ENCODE data around the gene USP31.
"Not testable (repeated sequence)": the region's sequence is repeated elsewhere in the genome, so short reads cannot be mapped to it uniquely, and the experiment has no call there.

The USP31 gene

DNA sequence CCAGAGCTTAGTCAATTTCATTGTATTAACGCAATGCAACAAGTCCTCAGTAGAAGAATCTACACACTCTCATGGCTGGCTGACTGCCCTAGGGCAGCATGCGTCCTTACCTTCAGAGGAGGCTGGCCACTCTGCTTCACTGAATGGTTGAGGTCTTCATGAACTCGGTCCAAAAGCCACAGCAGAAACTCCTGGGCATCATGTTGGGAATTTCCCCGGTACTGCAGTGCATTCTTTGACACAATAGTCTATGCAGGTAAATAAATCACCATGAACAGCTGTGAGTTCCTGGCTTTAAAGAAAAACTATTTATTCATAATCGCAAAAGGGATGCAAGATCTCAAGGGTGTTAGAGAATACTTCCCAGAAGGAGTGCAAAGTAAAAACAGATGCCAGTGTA is 41.3 kb downstream of the USP31 start:
- Histone ChIP-seq H3K36me3 (ENCODE audit: insufficient read depth, low read length) (peaks cover 2% of the 10 kb centered on the region; the same call in 1 of the 2 replicates), H3K9ac (ENCODE audit: low read depth, low read length) (no peak overlapping the region)

DNA sequence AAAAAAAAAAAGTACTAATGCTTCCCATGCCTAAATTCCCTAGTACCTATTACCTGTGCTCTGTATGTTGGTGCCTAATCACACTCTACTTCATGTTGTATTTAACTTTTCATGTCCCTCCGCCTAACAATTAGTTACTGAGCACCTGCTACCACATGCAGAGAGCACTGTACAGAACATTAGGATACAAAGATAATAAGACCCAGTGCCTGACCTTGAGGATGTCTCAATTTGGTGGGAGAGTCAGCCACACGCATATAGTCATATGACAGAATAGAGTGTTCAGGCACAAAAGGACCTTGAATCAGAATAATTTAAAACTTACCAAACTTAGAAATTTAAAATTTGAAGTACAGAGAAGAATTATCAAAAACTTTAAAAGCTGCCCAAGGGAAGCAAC is 42.1 kb downstream of the USP31 start:
- H3K36me3 ChIP-seq (ENCODE audit: insufficient read depth, low read length) = peaks cover 2% of the 10 kb centered on the region; the same call in 1 of the 2 replicates
- no peak overlapping the region for H3K9ac ChIP-seq (ENCODE audit: low read depth, low read length)
- H3K9me3 ChIP-seq (ENCODE audit: control insufficient read depth, insufficient read depth, low read length) = no peaks in the 10 kb centered on the region
- no peaks in the 10 kb centered on the region for H3K4me1 ChIP-seq (ENCODE audit: insufficient read depth, low read length)

More for the DNA sequence above, 41.3 kb downstream of the USP31 start:
- no peaks in the 10 kb centered on the region for H3K9me3 ChIP-seq (ENCODE audit: control insufficient read depth, insufficient read depth, low read length)
- no peaks in the 10 kb centered on the region for H3K4me1 ChIP-seq (ENCODE audit: insufficient read depth, low read length)

DNA sequence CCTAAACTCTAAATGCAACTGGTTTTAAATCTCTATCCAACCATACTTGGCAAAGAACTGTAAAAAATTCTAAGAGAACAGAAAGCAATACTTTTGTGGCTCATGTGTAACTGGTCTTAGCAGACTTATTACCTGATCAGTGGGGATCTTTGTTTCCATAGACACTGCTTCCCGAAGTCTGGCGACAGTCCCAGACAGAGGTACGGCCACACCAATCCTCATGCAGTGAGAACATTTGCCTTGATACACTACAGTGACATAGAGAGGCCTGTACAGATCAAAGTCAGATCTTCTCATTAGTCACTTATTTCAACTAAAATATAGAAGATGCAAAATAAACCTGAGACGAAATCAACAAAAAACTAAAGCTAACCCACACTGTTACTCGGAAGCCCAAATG is 43.9 kb downstream of the USP31 start:
- Histone ChIP-seq H3K9me3 (ENCODE audit: control insufficient read depth, insufficient read depth, low read length) (no peaks in the 10 kb centered on the region), H3K9ac (ENCODE audit: low read depth, low read length) (no peak overlapping the region), H3K4me1 (ENCODE audit: insufficient read depth, low read length) (no peaks in the 10 kb centered on the region), H3K36me3 (ENCODE audit: insufficient read depth, low read length) (peaks cover 6% of the 10 kb centered on the region; the same call in 1 of the 2 replicates)

DNA sequence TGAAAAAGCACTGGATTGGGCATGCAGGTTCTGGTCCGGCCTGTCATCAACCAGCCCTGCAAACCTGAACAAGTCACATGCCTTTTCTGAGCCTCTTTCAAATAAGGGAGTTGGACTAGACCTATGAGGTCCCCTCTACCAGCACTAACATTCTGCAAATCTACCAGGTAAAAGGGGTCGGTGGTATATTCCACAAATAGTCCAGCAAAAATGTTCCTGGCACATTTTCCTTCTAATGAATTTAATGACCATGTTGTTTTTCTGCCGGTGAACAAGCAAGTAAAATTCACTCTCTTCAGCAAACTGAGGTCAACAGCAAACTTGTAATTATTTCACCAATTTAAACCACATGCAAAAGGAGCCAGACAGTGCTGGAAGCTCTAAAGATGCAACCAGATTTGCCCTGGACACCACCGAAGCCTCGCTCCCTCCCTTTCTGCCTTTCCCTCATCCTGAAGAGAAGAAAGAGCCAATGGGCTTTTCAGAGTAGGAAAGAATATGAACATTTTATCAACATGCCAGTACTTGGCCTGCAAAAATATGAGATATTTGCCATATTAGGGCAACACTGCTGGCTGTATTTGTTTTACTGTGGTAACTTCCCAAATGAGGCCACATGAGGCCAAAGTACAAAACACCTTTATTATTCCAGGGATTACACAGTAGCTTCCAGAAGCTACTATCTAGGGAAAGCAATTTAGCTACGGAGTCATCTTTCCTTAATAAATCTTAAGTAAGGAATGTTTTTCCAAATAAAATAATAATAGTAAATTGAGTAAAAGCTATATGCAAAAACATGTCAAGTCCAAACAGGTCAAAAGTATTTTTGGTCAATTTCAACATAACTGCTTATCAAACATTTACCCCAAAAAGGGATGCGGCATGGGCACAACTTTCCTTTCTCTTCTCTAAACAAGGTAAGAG is 45.0 kb downstream of the USP31 start:
- Histone ChIP-seq H3K9ac (ENCODE audit: low read depth, low read length) (no peak overlapping the region), H3K36me3 (ENCODE audit: insufficient read depth, low read length) (peaks cover 6% of the 10 kb centered on the region; the same call in 1 of the 2 replicates), H3K4me1 (ENCODE audit: insufficient read depth, low read length) (no peaks in the 10 kb centered on the region), H3K9me3 (ENCODE audit: control insufficient read depth, insufficient read depth, low read length) (no peaks in the 10 kb centered on the region; the same call in 1 of the 2 replicates)

DNA sequence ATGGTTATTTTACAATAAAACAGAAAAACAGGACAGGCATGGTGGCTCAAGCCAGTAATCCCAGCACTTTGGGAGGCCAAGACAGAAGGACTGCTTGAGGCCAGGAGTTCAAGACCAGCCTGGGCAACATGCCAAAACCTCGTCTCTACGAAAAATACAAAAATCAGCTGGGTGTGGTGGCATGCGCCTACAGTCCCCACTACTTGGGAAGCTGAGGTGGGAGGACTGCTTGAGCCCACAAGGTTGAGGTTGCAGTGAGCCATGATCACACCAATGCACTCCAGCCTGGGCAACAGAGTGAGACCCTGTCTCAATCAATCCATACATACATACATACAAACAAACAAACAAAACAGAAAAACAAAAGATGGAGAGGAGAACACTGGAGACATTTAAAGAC is 45.6 kb downstream of the USP31 start:
- Histone ChIP-seq H3K9ac (ENCODE audit: low read depth, low read length) (no peak overlapping the region), H3K9me3 (ENCODE audit: control insufficient read depth, insufficient read depth, low read length) (no peaks in the 10 kb centered on the region; the same call in 1 of the 2 replicates), H3K36me3 (ENCODE audit: insufficient read depth, low read length) (peaks cover 6% of the 10 kb centered on the region; the same call in 1 of the 2 replicates)

DNA sequence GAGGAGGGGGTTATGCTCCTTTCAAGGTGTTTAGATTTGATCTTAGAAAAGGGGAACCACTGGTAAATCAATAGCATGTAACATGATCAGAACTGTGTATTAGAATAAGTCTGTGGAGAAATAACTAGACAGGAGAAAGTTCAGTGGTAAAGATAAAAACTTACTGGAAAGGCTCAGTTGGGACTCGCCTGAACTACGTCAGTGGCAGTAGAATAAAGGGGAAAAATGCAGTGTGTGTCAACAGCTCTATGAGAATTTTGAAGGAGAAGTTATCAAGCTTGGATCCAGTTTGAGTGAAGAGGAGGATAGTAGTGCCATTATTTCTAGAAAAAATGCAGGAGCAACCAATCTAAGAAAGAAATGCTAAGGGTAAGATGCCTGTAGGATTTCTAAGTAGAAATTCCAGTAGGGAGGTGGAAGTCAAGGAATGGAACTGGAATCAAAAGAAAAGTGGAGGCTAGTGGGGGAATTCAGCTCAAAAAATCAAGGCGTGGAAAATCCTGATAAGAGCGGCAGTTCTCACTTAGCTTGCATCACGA is 48.2 kb downstream of the USP31 start:
- Histone ChIP-seq H3K36me3 (ENCODE audit: insufficient read depth, low read length) (peaks cover 6% of the 10 kb centered on the region; the same call in 1 of the 2 replicates), H3K4me1 (ENCODE audit: insufficient read depth, low read length) (no peaks in the 10 kb centered on the region), H3K9ac (ENCODE audit: low read depth, low read length) (no peak overlapping the region), H3K9me3 (ENCODE audit: control insufficient read depth, insufficient read depth, low read length) (no peaks in the 10 kb centered on the region; the same call in 1 of the 2 replicates)

More for the DNA sequence above, 45.6 kb downstream of the USP31 start:
- H3K4me1 ChIP-seq (ENCODE audit: insufficient read depth, low read length) = no peaks in the 10 kb centered on the region

DNA sequence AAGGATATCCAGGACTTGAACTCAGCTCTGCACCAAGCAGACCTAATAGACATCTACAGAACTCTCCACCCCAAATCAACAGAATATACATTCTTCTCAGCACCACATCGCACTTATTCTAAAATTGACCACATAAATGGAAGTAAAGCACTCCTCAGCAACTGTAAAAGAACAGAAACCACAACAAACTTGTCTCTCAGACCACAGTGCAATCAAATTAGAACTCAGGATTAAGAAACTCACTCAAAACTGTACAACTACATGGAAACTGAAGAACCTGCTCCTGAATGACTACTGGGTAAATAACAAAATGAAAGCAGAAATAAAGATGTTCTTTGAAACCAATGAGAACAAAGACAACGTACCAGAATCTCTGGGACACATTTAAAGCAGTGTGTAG is 52.8 kb downstream of the USP31 start:
- not testable (repeated sequence) for H3K4me1 ChIP-seq (ENCODE audit: insufficient read depth, low read length); H3K36me3 ChIP-seq (ENCODE audit: insufficient read depth, low read length); H3K9me3 ChIP-seq (ENCODE audit: control insufficient read depth, insufficient read depth, low read length); H3K9ac ChIP-seq (ENCODE audit: low read depth, low read length)

DNA sequence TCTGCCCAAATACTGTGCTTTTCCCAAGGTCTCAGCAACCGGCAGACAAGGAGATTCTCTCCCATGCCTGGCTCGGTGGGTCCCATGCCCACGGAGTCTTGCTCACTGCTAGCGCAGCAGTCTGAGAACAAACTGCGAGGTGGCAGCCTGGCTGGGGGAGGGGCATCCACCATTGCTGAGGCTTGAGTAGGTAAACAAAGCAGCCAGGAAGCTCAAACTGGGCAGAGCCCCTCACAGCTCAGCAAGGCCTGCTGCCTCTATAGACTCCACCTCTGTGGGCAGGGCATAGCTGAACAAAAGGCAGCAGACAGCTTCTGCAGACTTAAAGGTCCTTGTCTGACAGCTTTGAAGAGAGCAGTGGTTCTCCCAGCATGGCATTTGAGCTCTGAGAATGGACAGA is 55.1 kb downstream of the USP31 start:
- H3K9ac ChIP-seq (ENCODE audit: low read depth, low read length); H3K9me3 ChIP-seq (ENCODE audit: control insufficient read depth, insufficient read depth, low read length); H3K36me3 ChIP-seq (ENCODE audit: insufficient read depth, low read length); H3K4me1 ChIP-seq (ENCODE audit: insufficient read depth, low read length): not testable (repeated sequence)

DNA sequence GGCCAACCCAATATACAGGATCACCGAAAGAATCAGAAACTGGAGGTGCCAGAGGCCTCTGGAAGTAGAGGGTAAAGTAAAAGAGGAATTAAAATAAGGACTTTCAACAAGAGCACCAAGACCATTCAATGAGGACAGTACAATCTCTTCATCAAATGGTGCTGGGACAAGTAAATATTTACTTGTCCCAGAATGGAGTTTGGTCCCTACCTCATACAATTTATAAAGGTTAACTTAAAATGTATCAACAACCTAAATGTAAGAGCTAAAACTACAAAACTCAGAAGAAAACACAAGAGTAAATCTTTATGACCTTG is 56.5 kb downstream of the USP31 start:
- H3K36me3 ChIP-seq (ENCODE audit: insufficient read depth, low read length) = no peaks in the 10 kb centered on the region
- no peaks in the 10 kb centered on the region for H3K4me1 ChIP-seq (ENCODE audit: insufficient read depth, low read length)
- H3K9me3 ChIP-seq (ENCODE audit: control insufficient read depth, insufficient read depth, low read length) = no peaks in the 10 kb centered on the region
- H3K9ac ChIP-seq (ENCODE audit: low read depth, low read length) = no peak overlapping the region

DNA sequence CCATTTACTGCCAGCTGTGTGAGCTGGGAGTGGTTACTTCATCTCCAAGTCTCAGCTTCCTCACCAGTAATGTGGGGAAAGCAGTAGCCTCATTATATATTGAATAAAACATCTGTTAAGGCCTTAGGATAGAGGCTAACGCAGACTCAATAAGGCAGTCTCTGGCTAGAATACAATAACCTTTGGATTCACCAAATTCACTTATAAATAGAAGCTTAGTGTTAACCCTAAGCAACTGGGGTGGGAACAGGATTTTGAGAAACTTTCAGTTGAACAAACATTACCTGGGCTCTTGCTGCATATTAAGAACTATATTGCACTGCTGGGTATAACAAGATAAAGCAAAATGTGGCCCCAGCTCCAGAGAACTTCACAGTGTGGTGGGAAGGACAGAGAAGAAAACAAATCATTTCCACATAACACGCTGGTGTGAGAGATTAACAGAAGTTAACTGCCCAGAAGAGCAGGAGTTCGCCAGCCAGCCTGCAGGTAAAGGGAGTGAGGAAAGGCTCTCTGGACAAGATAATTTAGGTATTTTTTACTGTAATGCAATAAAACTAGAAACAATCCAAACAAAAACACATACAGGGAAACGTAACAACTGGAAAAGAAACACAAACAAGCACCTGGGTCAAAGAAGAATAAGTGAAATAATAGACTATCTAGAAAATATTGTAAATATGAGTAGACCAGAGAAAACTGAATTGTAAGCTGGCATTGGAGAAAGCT is 57.0 kb downstream of the USP31 start:
- H3K4me1 ChIP-seq (ENCODE audit: insufficient read depth, low read length) = no peaks in the 10 kb centered on the region
- H3K9ac ChIP-seq (ENCODE audit: low read depth, low read length) = no peak overlapping the region
- no peaks in the 10 kb centered on the region for H3K36me3 ChIP-seq (ENCODE audit: insufficient read depth, low read length)
- no peaks in the 10 kb centered on the region for H3K9me3 ChIP-seq (ENCODE audit: control insufficient read depth, insufficient read depth, low read length)

DNA sequence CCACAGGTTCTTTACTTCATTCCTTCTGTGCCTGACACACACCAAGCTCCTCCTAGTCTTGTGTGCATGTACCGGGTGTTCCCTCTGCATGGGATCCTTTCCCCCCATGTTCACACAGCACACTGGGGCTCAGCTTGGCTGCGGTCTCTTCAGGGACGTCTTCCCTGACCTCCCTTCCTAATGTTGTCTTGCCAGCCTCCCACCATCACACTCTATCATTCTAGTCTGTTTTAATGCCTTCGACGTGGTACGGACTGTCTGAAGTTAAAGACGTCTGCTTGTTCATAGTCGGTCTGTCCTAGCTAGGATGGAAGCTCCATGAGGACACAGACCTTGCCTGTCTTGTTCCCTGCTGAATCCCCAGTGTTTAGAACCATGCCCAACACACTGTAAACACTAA is 60.1 kb downstream of the USP31 start:
- no peak overlapping the region for H3K9ac ChIP-seq (ENCODE audit: low read depth, low read length)
- peaks cover 12% of the 10 kb centered on the region; the same call in 1 of the 2 replicates for H3K4me1 ChIP-seq (ENCODE audit: insufficient read depth, low read length)
- no peaks in the 10 kb centered on the region for H3K36me3 ChIP-seq (ENCODE audit: insufficient read depth, low read length)
- no peaks in the 10 kb centered on the region for H3K9me3 ChIP-seq (ENCODE audit: control insufficient read depth, insufficient read depth, low read length)

DNA sequence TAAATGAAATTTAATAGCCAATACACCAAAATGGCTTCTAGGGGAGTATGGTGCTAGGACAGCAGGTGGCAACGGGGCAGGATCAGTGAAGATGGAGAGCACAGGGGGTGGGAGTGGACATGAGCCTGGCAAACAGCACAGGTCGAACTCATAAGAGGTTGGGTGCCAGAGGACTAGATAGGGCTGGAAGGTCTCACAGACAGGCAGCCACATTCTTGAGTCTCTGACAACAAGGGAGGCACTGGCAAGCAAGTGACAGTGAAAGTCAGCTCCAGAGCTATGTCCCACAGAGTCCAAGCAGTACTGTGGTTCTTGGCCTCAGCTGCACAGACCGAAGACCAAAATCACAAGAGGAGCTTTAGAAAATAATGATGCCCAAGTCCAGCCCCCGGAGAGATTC is 61.2 kb downstream of the USP31 start:
- H3K9me3 ChIP-seq (ENCODE audit: control insufficient read depth, insufficient read depth, low read length) = no peaks in the 10 kb centered on the region
- H3K9ac ChIP-seq (ENCODE audit: low read depth, low read length) = no peak overlapping the region
- H3K4me1 ChIP-seq (ENCODE audit: insufficient read depth, low read length) = peaks cover 12% of the 10 kb centered on the region; the same call in 1 of the 2 replicates
- H3K36me3 ChIP-seq (ENCODE audit: insufficient read depth, low read length) = no peaks in the 10 kb centered on the region

DNA sequence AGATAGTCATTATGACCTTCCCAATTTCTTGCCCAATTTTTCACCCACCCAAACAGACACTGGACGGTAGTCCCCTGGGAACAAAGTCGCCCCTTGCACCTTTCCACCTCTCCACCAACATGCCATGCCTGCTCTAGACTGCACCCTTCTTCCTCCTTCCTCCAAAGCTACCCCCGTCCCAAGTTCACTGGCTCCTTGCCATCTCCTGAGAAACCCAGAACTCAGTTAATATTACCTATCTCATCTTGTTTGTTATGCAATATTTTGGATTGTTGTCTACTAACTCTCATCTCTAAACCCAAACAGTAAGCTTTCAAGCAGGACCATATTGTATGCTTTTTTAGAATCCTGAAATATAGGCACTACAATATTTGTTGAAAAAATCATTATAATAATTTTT is 63.3 kb downstream of the USP31 start:
- Histone ChIP-seq H3K9ac (ENCODE audit: low read depth, low read length) (no peak overlapping the region), H3K9me3 (ENCODE audit: control insufficient read depth, insufficient read depth, low read length) (no peaks in the 10 kb centered on the region), H3K4me1 (ENCODE audit: insufficient read depth, low read length) (peaks cover 17% of the 10 kb centered on the region), H3K36me3 (ENCODE audit: insufficient read depth, low read length) (0 out of 2 replicates have a peak, but pooled peaks cover 1% of the 10 kb centered on the region)

DNA sequence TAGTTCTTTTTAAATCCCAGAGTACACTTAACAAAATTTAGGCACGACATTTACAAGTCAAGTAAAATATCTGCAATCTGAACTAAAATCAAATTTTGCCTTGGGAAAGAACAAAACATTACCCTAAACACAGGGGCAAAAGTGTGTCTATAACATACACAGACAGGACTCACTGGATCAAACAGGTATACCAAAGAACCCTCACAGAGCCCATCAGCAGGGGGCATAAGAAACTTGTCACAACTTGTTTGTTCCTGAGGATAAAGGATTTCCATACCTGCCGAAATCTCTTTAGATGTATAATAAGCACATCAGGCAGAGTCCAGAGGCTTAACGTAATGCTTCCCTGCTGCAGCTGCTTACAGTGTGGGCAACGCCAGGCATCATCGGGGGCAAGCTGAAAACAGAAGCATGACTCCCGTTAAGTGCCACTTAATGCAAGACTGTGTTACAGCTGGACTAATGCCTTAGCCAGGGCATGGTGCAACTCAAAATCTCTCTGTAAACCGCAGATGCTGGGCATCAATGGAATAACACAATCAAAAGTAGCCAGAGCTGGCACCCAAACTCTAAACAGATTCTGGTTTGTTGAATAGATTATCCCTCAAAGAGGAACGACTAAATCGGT is 67.0 kb downstream of the USP31 start:
- H3K9me3 ChIP-seq (ENCODE audit: control insufficient read depth, insufficient read depth, low read length) = no peaks in the 10 kb centered on the region
- H3K36me3 ChIP-seq (ENCODE audit: insufficient read depth, low read length) = 0 out of 2 replicates have a peak, but pooled peaks cover 3% of the 10 kb centered on the region
- peaks cover 17% of the 10 kb centered on the region for H3K4me1 ChIP-seq (ENCODE audit: insufficient read depth, low read length)
- no peak overlapping the region for H3K9ac ChIP-seq (ENCODE audit: low read depth, low read length)
